Activated T-cell treated with anti-CD3 and anti-CD28 coated beads for 1 hour (primary cell): Measurements from ENCODE around the gene TMEM214.

Experiments used
- DNase-seq: peaks from one replicate; pipeline ENCODE4 v3.0.0-alpha.2; 2020; ENCODE audit warnings: low read depth

TMEM214 gene

GRCh38 chr2:27009716-27010115 lies 23.0 kb upstream of the TMEM214 start:
- no peak for DNase-seq

- no peak for DNase-seq
Observed at GRCh38 chr2:27010139-27010538, 22.6 kb upstream of the TMEM214 start.

GRCh38 chr2:27013738-27014137 lies 19.0 kb upstream of the TMEM214 start:
- no peak for DNase-seq

- DNase-seq = no peak
Observed at GRCh38 chr2:27014771-27015433, 17.9 kb upstream of the TMEM214 start.

- DNase-seq = peak; percentile 32
Observed at GRCh38 chr2:27016801-27017325, 15.9 kb upstream of the TMEM214 start.

- no peak for DNase-seq
Observed at GRCh38 chr2:27018142-27018541, 14.6 kb upstream of the TMEM214 start.

- no peak for DNase-seq
Observed at GRCh38 chr2:27019459-27019858, 13.3 kb upstream of the TMEM214 start.

GRCh38 chr2:27019931-27020855 lies 12.6 kb upstream of the TMEM214 start:
- no peak for DNase-seq

- DNase-seq = no peak
Observed at GRCh38 chr2:27021253-27022049, 11.3 kb upstream of the TMEM214 start.

GRCh38 chr2:27023740-27024139 lies 9.0 kb upstream of the TMEM214 start:
- DNase-seq = no peak

GRCh38 chr2:27024188-27024587 lies 8.6 kb upstream of the TMEM214 start:
- DNase-seq = no peak

GRCh38 chr2:27024812-27025211 lies 8.0 kb upstream of the TMEM214 start:
- no peak for DNase-seq

GRCh38 chr2:27025281-27025800 lies 7.4 kb upstream of the TMEM214 start:
- no peak for DNase-seq

- no peak for DNase-seq
Observed at GRCh38 chr2:27025861-27026851, 6.6 kb upstream of the TMEM214 start.

GRCh38 chr2:27027211-27027651 lies 5.5 kb upstream of the TMEM214 start:
- DNase-seq = no peak

GRCh38 chr2:27029051-27029450 lies 3.7 kb upstream of the TMEM214 start:
- no peak for DNase-seq

- DNase-seq = no peak
Observed at GRCh38 chr2:27033253-27033852, 588 bp downstream of the TMEM214 start.

GRCh38 chr2:27038012-27038411 lies 5.2 kb downstream of the TMEM214 start:
- DNase-seq = no peak

GRCh38 chr2:27038631-27039339 lies 6.0 kb downstream of the TMEM214 start:
- DNase-seq = no peak

GRCh38 chr2:27039426-27039825 lies 6.7 kb downstream of the TMEM214 start:
- no peak for DNase-seq
